ENCODE data around the gene SAMD4A.

The SAMD4A gene

GRCh38 chr14:54735424-54735823, 168.5 kb downstream of the SAMD4A start:
- no peak overlapping the region for H2AFZ ChIP-seq (ENCODE audit: low read depth)
- H3K4me1 ChIP-seq (ENCODE audit: low read depth, poor library complexity, severe bottlenecking), result no peaks in the 10 kb centered on the region
- H3K27me3 ChIP-seq (ENCODE audit: insufficient read depth, low read depth), result no peaks in the 10 kb centered on the region
- no peaks in the 10 kb centered on the region for H4K20me1 ChIP-seq (ENCODE audit: insufficient read depth)
- H3K79me2 ChIP-seq (ENCODE audit: insufficient read depth, low read depth), result no peaks in the 10 kb centered on the region
- no peaks in the 10 kb centered on the region for H3K36me3 ChIP-seq (ENCODE audit: insufficient read depth)
- no peak for TF ChIP-seq CTCF (conservative IDR thresholded peaks at IDR 0.05; ENCODE audit: low read depth, low read length)
- no peak overlapping the region for H3K27ac ChIP-seq
- H3K4me2 ChIP-seq, result no peak overlapping the region
- H3K4me3 ChIP-seq (IDR thresholded peaks at IDR 0.05; ENCODE audit: insufficient read depth, low read depth, low read length), result no peak overlapping the region
- H3K9ac ChIP-seq, result no peak overlapping the region

- Histone ChIP-seq H3K4me2 (no peak overlapping the region), H4K20me1 (ENCODE audit: insufficient read depth) (no peaks in the 10 kb centered on the region), H3K4me1 (ENCODE audit: low read depth, poor library complexity, severe bottlenecking) (no peaks in the 10 kb centered on the region)
Observed at GRCh38 chr14:54737132-54737711, 170.3 kb downstream of the SAMD4A start.

GRCh38 chr14:54738009-54738408, 171.1 kb downstream of the SAMD4A start:
- H3K79me2 ChIP-seq (ENCODE audit: insufficient read depth, low read depth), result no peaks in the 10 kb centered on the region
- H3K4me2 ChIP-seq, result no peak overlapping the region
- H3K9ac ChIP-seq, result no peak overlapping the region
- H3K36me3 ChIP-seq (ENCODE audit: insufficient read depth), result no peaks in the 10 kb centered on the region
- no peak overlapping the region for H3K4me3 ChIP-seq (IDR thresholded peaks at IDR 0.05; ENCODE audit: insufficient read depth, low read depth, low read length)
- no peaks in the 10 kb centered on the region for H3K27me3 ChIP-seq (ENCODE audit: insufficient read depth, low read depth)
- H4K20me1 ChIP-seq (ENCODE audit: insufficient read depth), result no peaks in the 10 kb centered on the region
- TF ChIP-seq CTCF (conservative IDR thresholded peaks at IDR 0.05; ENCODE audit: low read depth, low read length), result no peak
- no peak overlapping the region for H2AFZ ChIP-seq (ENCODE audit: low read depth)
- no peaks in the 10 kb centered on the region for H3K4me1 ChIP-seq (ENCODE audit: low read depth, poor library complexity, severe bottlenecking)
- no peak overlapping the region for H3K27ac ChIP-seq

More at GRCh38 chr14:54737132-54737711, 170.3 kb downstream of the SAMD4A start:
- no peaks in the 10 kb centered on the region for H3K27me3 ChIP-seq (ENCODE audit: insufficient read depth, low read depth)
- no peak overlapping the region for H3K9ac ChIP-seq
- no peak overlapping the region for H3K27ac ChIP-seq
- H3K79me2 ChIP-seq (ENCODE audit: insufficient read depth, low read depth), result no peaks in the 10 kb centered on the region
- H2AFZ ChIP-seq (ENCODE audit: low read depth), result no peak overlapping the region
- H3K4me3 ChIP-seq (IDR thresholded peaks at IDR 0.05; ENCODE audit: insufficient read depth, low read depth, low read length), result no peak overlapping the region
- no peak for TF ChIP-seq CTCF (conservative IDR thresholded peaks at IDR 0.05; ENCODE audit: low read depth, low read length)
- no peaks in the 10 kb centered on the region for H3K36me3 ChIP-seq (ENCODE audit: insufficient read depth)

- Histone ChIP-seq H3K9ac (no peak overlapping the region), H2AFZ (ENCODE audit: low read depth) (no peak overlapping the region), H3K4me1 (ENCODE audit: low read depth, poor library complexity, severe bottlenecking) (no peaks in the 10 kb centered on the region), H3K79me2 (ENCODE audit: insufficient read depth, low read depth) (no peaks in the 10 kb centered on the region), H3K4me2 (no peak overlapping the region), H3K4me3 (IDR thresholded peaks at IDR 0.05; ENCODE audit: insufficient read depth, low read depth, low read length) (no peak overlapping the region), H3K27me3 (ENCODE audit: insufficient read depth, low read depth) (no peaks in the 10 kb centered on the region), H3K27ac (no peak overlapping the region), H3K36me3 (ENCODE audit: insufficient read depth) (no peaks in the 10 kb centered on the region), H4K20me1 (ENCODE audit: insufficient read depth) (no peaks in the 10 kb centered on the region)
- no peak for TF ChIP-seq CTCF (conservative IDR thresholded peaks at IDR 0.05; ENCODE audit: low read depth, low read length)
Observed at GRCh38 chr14:54739514-54739913, 172.6 kb downstream of the SAMD4A start.

Measured in KMS-11 (cell line).